AG08396 (cell line): Measurements from ENCODE around the gene CHD1.

Experiments
- DNase-seq: peaks from one replicate; pipeline ENCODE4 v3.0.0; 2012; ENCODE audit warnings: low spot score, mixed read lengths

CHD1 gene

GRCh38 chr5:98936948-98937715 is 8.3 kb upstream of the CHD1 start:
- DNase-seq, result no peak

- no peak for DNase-seq
Observed at GRCh38 chr5:98935206-98935605, 6.4 kb upstream of the CHD1 start.

DNA sequence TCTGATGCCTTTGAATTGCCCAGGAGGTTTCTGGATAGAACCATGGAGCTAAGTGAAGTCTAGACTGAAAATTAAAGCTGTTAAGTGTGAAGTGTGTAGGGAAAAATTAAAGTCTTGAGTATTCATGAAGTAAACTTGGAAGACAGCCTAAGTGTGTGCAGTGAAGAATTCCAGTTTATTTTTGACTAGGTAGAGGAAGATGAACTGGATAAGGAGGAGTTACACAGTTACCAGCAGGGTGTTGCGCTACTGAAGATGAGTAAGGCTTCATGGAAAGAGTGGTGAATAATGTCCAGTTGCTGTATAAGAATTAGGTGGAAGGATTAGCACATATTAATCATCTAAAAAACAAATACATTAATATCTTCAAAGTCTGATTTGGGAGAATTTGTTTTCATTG is 5.7 kb upstream of the CHD1 start:
- DNase-seq, result no peak

- DNase-seq, result no peak
Observed at GRCh38 chr5:98933445-98934072, 4.8 kb upstream of the CHD1 start.

DNA sequence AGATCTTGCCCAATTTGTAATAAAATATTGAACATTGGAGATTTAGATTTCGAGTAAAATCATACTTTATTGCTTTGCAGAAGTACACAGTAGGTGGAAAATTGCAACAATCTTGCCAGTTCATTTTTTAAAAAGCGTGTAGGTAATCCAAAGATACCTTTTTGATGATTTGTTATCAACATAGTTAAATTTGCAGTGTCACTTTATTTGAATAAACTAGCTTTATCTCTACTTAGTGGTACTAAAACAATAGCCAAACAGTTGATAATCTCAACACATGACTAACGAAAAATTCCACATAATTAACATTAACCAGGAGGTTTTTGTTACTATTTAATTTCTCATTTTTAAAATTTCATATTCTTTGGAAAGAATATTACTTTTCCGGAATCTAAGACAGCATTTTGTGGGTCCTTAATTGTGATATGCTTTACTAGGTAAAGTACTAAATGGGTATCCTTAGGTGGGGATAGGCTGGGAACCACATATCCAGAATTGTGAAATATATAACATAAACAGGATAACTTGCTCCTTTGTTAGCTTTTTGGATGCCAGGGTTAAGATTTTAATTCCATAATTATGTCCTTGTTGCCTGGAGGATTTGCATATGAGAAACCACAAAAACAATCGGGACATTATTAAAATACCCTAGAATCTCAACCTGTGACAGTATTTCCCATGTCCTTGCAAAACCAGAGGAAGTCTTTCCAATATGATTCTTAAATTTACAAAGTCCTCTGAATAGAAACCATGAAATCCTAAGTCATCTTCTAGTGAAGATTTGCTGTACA is 2.4 kb upstream of the CHD1 start:
- no peak for DNase-seq

DNA sequence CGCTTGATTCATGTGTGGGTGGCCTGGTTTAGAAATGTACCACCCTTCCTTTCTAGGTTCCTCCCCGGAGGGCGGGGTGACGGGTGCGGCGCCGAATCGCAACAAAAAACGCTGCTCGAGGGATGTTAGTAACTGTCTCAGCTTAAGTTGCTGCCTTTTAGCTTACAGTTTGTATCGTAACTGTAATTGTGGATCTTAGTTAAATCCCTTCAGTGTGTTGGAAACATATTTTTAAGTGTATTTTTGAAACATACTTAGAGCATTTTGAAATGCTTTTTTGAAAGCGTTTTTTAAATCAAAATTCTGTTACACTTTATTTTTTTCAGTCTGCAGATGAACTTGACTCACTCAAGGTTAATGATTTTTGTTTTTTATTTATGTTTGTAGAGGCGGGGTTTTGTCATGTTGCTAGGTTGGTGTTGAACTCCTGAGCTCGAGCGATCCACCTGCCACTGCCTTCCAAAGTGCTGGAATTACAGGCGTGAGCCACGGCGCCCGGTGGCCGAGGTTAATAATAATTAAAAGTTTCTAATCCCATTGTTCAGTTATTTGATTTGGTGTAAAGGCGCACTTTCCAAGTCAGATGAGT is 997 bp upstream of the CHD1 start:
- DNase-seq, result no peak

DNA sequence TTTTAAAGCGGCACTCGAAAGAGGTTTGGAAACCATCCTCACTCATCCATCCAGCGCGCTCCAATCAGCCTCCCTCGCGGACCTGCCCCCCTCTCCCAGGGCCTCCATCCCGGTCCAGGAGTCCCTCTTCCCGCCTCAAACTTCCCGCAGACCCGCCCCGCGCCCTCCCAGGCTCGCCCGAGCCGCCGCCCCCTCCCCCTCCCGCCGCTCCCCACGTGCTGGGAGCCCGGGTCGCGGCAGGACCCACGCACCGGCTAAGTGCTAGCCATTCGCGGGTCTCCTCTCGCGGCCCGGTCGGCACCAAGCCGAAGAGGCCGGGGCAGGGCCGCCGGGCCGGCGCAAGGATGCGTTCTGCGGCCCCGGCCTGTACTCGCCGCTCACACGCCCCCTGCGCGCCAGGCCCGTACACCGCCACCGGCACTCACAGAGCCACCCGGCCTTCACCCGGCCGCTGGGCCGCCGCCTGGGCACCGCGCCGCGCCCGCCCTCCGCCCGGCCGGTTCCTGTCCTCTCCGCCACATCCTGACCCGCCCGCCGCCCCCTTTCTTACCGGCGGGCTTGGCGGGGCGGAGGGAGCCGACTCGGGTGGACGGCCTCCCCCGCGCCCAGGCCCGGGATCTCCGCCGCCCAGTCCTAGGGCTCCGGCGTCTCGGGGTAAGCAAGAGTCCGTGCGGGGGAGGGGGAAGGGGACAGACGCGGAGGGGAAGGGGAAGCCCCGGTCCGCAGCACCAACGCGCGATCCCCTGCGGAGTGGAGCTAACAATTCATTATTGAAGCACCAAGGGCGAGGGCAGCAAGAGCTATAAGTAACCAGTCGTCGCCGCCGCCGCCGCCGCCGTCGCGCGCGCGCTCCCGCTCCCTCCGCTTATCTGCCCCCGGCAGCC is 576 bp downstream of the CHD1 start:
- DNase-seq, result peak; percentile 66

GRCh38 chr5:98927242-98927988 is 1.4 kb downstream of the CHD1 start:
- peak; percentile 55 for DNase-seq

DNA sequence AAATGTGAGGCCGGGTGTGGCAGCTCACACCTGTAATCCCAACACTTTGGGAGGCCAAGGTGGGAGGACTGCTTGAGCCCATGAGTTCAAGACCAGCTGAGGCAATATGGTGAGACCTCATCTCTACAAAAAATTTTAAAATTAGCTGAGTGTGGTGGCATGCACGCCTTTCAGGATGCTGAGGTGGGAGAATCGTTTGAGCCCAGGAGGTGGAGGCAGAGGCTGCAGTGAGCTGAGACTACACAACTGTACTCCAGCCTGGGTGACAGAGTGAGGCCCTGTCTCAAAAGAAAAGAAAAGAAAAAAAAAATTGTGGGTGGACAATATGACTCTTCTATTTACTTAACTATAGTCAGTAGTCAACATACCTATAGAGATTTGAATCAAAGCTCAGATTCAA is 4.8 kb downstream of the CHD1 start:
- no peak for DNase-seq

DNA sequence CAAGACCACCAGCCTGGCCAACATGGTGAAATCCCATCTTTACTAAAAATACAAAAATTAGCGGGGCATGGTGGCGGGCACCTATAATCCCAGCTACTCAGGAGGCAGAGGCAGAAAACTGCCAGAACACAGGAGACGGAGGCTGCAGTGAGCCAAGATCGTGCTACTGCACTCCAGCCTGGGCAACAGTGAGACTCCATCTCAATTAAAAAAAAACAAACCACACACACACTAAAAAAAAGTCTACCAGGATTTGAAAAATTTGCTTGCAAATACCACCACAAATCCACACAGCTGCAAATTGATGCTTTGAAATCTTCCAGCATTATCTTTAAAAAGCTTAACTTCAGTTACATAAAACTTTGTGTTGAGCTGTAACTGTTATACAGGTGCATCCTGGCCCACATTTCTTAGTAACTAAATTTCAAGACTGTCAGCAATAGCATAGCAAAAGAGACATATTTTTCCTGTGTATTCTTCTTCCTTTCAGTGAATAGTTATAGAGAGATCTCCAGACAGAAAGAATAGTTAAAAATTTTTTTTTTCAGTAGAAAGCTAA is 6.8 kb downstream of the CHD1 start:
- no peak for DNase-seq

DNA sequence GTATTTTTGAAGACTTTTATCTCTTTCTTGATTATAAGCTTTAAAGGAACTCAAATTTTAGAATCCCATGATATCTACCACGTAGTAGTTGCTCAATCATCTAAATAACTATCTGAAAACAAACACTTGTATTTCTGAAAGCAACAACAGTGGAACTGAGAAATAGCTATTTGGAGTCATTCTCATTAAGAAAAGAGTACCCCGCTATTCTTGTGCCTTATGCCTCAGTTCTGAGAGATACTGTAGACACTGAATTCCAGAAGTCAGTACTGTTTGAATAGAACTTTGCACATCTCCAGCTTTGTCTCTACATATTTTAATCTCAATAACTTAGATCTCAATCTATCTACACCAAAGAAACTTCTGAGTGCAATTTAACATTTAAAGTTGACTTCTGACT is 11.4 kb downstream of the CHD1 start:
- DNase-seq, result no peak

GRCh38 chr5:98916540-98916939 is 12.3 kb downstream of the CHD1 start:
- DNase-seq, result no peak

- DNase-seq, result no peak
Observed at GRCh38 chr5:98913911-98914310, 14.9 kb downstream of the CHD1 start.

DNA sequence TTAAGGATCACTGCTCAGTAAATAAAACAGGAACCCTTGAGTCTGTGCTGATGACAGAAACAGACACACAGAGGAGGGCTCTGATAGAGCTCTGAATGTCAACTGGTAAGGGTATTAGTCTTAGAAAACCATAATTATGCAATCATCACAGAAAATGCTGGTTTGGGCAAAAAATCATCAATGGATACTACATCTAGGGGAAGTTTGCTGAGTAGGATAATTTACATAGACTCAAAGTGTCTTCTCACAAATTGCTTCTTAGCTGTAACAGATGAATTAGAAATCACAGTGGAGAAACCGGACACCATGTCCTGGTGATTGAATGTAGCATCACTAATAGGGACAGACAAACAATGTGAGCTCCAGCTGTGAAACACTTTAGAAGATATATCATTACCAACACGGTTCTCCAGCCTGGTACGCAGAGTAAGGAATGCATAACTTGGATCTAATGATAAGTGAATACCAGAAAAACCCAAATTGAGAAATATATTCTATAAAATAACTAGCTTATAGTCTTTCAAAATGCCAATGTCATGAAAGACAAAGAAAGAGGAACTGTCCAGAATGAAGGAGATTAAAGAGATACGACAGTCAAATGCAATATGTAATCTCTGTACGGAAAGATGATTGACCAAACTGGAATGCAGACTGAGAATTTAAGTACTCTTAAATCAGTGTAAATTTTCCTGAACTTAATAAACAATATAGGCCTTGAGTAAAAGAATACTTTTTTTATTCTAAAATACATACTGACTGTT is 17.3 kb downstream of the CHD1 start:
- DNase-seq, result no peak

GRCh38 chr5:98909363-98909762 is 19.4 kb downstream of the CHD1 start:
- DNase-seq, result no peak

DNA sequence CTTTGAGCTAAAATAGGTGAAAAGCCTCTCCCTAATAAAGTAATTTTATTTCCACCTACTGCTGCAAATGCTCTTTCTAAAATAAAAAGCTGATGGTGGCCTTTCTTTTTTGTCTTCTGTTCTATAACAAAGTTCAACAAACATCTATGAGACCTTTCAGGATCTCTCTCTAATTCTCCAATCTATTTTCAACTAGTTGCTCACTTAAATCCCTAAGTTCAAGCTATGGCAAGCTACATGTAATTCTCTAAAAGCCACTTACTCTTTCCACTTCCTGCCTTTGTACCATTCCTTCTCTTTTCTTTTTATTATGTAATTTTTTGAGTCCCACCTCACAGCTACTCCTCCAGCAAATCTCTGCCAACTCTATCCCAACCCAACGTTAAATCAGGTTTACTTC is 20.9 kb downstream of the CHD1 start:
- DNase-seq, result no peak

GRCh38 chr5:98906756-98907355 is 22.0 kb downstream of the CHD1 start:
- no peak for DNase-seq

- no peak for DNase-seq
Observed at GRCh38 chr5:98905857-98906688, 22.7 kb downstream of the CHD1 start.

DNA sequence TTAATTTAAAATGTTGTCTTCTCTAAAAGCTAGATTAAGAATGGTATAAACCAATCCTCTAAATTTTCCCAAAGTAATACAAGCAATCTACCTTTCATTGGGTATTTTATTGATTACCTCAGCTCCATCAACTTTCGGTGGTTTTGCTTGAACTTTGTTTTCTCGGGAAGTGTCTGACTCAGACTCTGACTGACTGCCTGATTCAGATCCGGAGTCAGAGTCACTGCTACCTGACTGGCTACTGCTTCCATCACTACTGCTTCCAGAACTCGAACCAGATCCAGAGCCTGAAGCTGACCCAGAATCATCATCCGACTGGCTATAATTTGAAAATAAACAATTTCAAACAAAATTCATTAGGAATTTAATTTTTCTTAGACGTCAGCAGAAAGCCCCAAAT is 24.0 kb downstream of the CHD1 start:
- DNase-seq, result no peak
